NOMO-1 treated with DMSO at 0.1 percent for 48 hours (cell line): ENCODE results near the gene CEP295NL.
A peak's percentile ranks its signal among the peaks of the same experiment; 100 is the strongest.

ENCODE experiments used
- DNase-seq: peaks from one replicate; lab custom pipeline; 2025; ENCODE audit not compliant: unreplicated experiment; lab: John Stamatoyannopoulos, UW

Gene CEP295NL

DNA sequence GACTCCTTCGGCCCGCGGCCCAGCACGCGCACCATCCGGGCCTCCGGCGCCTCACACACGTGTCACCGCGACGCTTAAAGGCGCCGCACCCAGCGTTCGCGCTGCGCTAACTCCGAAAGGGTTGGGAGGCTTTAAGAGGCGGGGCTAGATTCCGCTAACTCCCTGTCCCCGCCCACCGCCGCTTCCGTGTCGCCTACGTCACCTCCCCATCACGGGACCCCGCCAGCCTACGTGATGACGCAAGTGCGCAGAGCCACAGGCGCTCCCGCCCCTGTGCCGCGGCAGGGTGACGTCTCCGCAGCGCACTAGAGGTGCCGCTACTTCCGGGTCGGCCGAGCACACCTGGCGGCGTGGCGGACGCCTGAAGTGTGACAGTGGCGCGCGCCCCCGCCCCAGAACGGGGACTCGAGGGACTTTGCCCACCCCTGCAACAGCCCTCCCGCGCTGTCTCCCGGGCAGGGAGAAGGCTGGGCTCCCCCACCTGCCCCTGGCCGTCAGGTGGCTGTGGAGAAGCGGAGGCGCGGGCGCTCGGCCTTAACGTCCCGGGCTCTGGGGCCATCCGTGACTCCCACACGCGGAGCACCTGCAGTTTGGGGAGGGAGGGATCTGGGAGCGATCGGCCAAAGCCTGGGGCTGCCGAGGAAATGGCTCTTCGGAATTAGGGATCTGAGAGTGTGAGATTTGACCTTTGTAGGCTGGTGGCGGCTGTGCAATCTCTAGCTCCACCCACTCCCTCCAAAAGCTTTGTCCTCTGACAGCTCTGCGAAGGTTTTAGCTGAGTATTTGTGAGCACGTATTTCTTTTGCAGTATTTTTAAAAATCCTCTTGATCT is 62.0 kb downstream of the CEP295NL start, which contains the start of gene USP36:
TSS of gene USP36 (minus strand) at position 35 of the 832 bp plus-strand sequence. CDS start 4,451 bp downstream, outside the sequence.
- DNase-seq: peak; percentile 98
